WTC11 (cell line): ENCODE measurements around the gene TMEM258. TPM values are rescaled to one million over a fixed set of nuclear protein-coding genes. Genes with fewer than 3 reads are reported as not detected.

Experiments used
- ATAC-seq: fragments of 200-7000 bp; cut with Tn5 transposase; 2 replicates; pipeline ENCODE4 v1.10.0; 2021; ENCODE audit warnings: mild to moderate bottlenecking, moderate library complexity
- CTCF ChIA-PET: fragments of 300-600 bp; sonication (Branson Sonifier 250); formaldehyde crosslinking; loops from one replicate; lab custom pipeline; 2021; ENCODE audit warnings: antibody characterized with exemption; lab: Charles Lee
- POLR2A ChIA-PET: fragments of 350-600 bp; sonication (Branson Sonifier 250); formaldehyde crosslinking; loops from one replicate; lab custom pipeline; 2021; ENCODE audit warnings: antibody characterized with exemption; lab: Charles Lee
- DNase-seq: peaks from one replicate; pipeline ENCODE4 v3.0.0; 2021; ENCODE audit warnings: low spot score
- H3K27ac Mint-ChIP-seq: 2 replicates; pipeline ENCODE4 v1.8.0; 2021; ENCODE audit warnings: mixed read lengths
- H3K27me3 Mint-ChIP-seq: 2 replicates; pipeline ENCODE4 v1.8.0; 2021; ENCODE audit warnings: low read depth, mild to moderate bottlenecking, moderate library complexity, mixed read lengths
- H3K36me3 Mint-ChIP-seq: 2 replicates; pipeline ENCODE4 v1.8.0; 2021; ENCODE audit warnings: mixed read lengths
- H3K4me1 Mint-ChIP-seq: 2 replicates; pipeline ENCODE4 v1.8.0; 2022; ENCODE audit warnings: mixed read lengths
- H3K4me3 Mint-ChIP-seq: 2 replicates; pipeline ENCODE4 v1.8.0; 2021; ENCODE audit warnings: mild to moderate bottlenecking, moderate library complexity, mixed read lengths
- H3K9me3 Mint-ChIP-seq: 2 replicates; pipeline ENCODE4 v1.8.0; 2021; ENCODE audit warnings: mixed read lengths
- CBFB ChIP-seq: sonication (generic); formaldehyde crosslinking; IDR thresholded peaks from 2 replicates; pipeline ENCODE4 v1.8.1; 2022; ENCODE audit warnings: mild to moderate bottlenecking, low read depth, missing genetic modification reagents
- CREB1 ChIP-seq: sonication (generic); formaldehyde crosslinking; IDR thresholded peaks from 2 replicates; pipeline ENCODE4 v1.8.0; 2023; ENCODE audit warnings: mild to moderate bottlenecking, missing genetic modification reagents
- ETV6 ChIP-seq: sonication (generic); formaldehyde crosslinking; IDR thresholded peaks from 2 replicates; pipeline ENCODE4 v1.8.1; 2022; ENCODE audit warnings: mild to moderate bottlenecking, missing genetic modification reagents
- FOXK1 ChIP-seq: sonication (generic); formaldehyde crosslinking; IDR thresholded peaks from 2 replicates; pipeline ENCODE4 v1.8.0; 2022; ENCODE audit warnings: mild to moderate bottlenecking, moderate library complexity, missing genetic modification reagents
- GTF2I ChIP-seq: fragments of 250-450 bp; sonication (Bioruptor Pico); conservative IDR thresholded peaks from 2 replicates; pipeline ENCODE4 v1.4.0; 2021; ENCODE audit warnings: mild to moderate bottlenecking
- HMGXB4 ChIP-seq: sonication (generic); formaldehyde crosslinking; IDR thresholded peaks from 2 replicates; pipeline ENCODE4 v1.8.1; 2023; ENCODE audit warnings: mild to moderate bottlenecking, moderate library complexity, missing genetic modification reagents
- MYBL2 ChIP-seq: sonication (generic); formaldehyde crosslinking; IDR thresholded peaks from 2 replicates; pipeline ENCODE4 v1.8.1; 2023; ENCODE audit warnings: mild to moderate bottlenecking, moderate library complexity, missing genetic modification reagents
- NR3C1 ChIP-seq: sonication (generic); formaldehyde crosslinking; conservative IDR thresholded peaks from 2 replicates; pipeline ENCODE4 v1.8.1; 2023; ENCODE audit warnings: low read depth, mild to moderate bottlenecking, missing genetic modification reagents
- SMAD3 ChIP-seq: sonication (generic); formaldehyde crosslinking; IDR thresholded peaks from 2 replicates; pipeline ENCODE4 v1.8.0; 2022; ENCODE audit warnings: missing genetic modification reagents, mild to moderate bottlenecking, borderline replicate concordance
- SOX15 ChIP-seq: fragments of 250-450 bp; sonication (Bioruptor Pico); IDR thresholded peaks from 2 replicates; pipeline ENCODE4 v1.9.0; 2021; ENCODE audit warnings: mild to moderate bottlenecking
- SP1 ChIP-seq: sonication (generic); formaldehyde crosslinking; conservative IDR thresholded peaks from 2 replicates; pipeline ENCODE4 v1.8.1; 2022; ENCODE audit warnings: missing genetic modification reagents
- TP53 ChIP-seq: sonication (generic); formaldehyde crosslinking; IDR thresholded peaks from 2 replicates; pipeline ENCODE4 v1.8.1; 2023; ENCODE audit warnings: mild to moderate bottlenecking, missing genetic modification reagents
- USF1 ChIP-seq: sonication (generic); formaldehyde crosslinking; IDR thresholded peaks from 2 replicates; pipeline ENCODE4 v1.8.0; 2022; ENCODE audit warnings: mild to moderate bottlenecking, missing genetic modification reagents
- ZNF121 ChIP-seq: sonication (generic); formaldehyde crosslinking; IDR thresholded peaks from 2 replicates; pipeline ENCODE4 v1.8.0; 2023; ENCODE audit warnings: missing genetic modification reagents
- ZNF532 ChIP-seq: fragments of 250-450 bp; sonication (Bioruptor Pico); IDR thresholded peaks from 2 replicates; pipeline ENCODE4 v1.9.0; 2021; ENCODE audit warnings: mild to moderate bottlenecking, borderline replicate concordance
- ZNF671 ChIP-seq: fragments of 250-450 bp; sonication (Bioruptor Pico); IDR thresholded peaks from 2 replicates; pipeline ENCODE4 v1.8.0; 2021; ENCODE audit warnings: mild to moderate bottlenecking
- total RNA-seq: library from RNA; stranded (reverse); gene quantifications from 3 replicates; pipeline ENCODE4 v1.2.3, GENCODE V29; 2021

Gene TMEM258
- total RNA-seq, 1 experiment from 2014 or later, result 175 TPM

GRCh38 chr11:61747192-61747966, 45.0 kb downstream of the TMEM258 start (continued):
- TF ChIP-seq ZNF121 (CRISPR knock-in tag) (peak; percentile 65), ETV6 (CRISPR knock-in tag) (peak; percentile 73; the same call in 1 of the 2 replicates), HMGXB4 (CRISPR knock-in tag) (peak; percentile 62; the same call in 1 of the 2 replicates), SOX15 (no peak), ZNF532 (no peak)

- Mint-ChIP-seq H3K9me3 (no peaks in the 10 kb centered on the region), H3K36me3 (0 out of 2 replicates have a peak, but pooled peaks cover 4% of the 10 kb centered on the region), H3K27me3 (peaks cover 15% of the 10 kb centered on the region), H3K4me1 (peaks cover 10% of the 10 kb centered on the region), H3K4me3 (no peak overlapping the region), H3K27ac (no peak overlapping the region)
- POLR2A ChIA-PET, result no interaction called here
- TF ChIP-seq GTF2I (no peak), USF1 (no peak), CREB1 (CRISPR knock-in tag) (no peak), CBFB (CRISPR knock-in tag) (no peak)
- CTCF ChIA-PET, result interaction anchor here (0.6 to 6.4 kb wide), 20 partner anchors 8 to 362 kb away, joined by 3 to 175 read pairs (median 12); partner anchors contain the start of genes FEN1 and TMEM258
- DNase-seq (no peak), ATAC-seq (no peak)
These were observed 45.8 kb downstream of the TMEM258 start for GRCh38 chr11:61746442-61747191.

- CTCF ChIA-PET, result interaction anchor here (0.6 to 6.4 kb wide), 2 partner anchors 44 to 74 kb away, joined by 3 to 175 read pairs; partner anchors contain the start of genes FEN1 and TMEM258
- Mint-ChIP-seq H3K27me3 (peaks cover 8% of the 10 kb centered on the region), H3K9me3 (no peaks in the 10 kb centered on the region), H3K36me3 (0 out of 2 replicates have a peak, but pooled peaks cover 4% of the 10 kb centered on the region), H3K4me3 (no peak overlapping the region)
- POLR2A ChIA-PET, result no interaction called here
- TF ChIP-seq CBFB (CRISPR knock-in tag) (no peak), SP1 (CRISPR knock-in tag) (no peak), NR3C1 (CRISPR knock-in tag) (no peak), ZNF671 (no peak), TP53 (CRISPR knock-in tag) (no peak), FOXK1 (no peak), MYBL2 (CRISPR knock-in tag) (no peak), SMAD3 (CRISPR knock-in tag) (no peak)
- TF ChIP-seq, all 79 proteins: peak for 0
- no peak for ATAC-seq
- DNase-seq, result no peak
- Mint-ChIP-seq H3K4me1 (peaks cover 10% of the 10 kb centered on the region), H3K27ac (no peak overlapping the region)
These were observed 46.5 kb downstream of the TMEM258 start for GRCh38 chr11:61745781-61746441.
